Activated CD8-positive, alpha-beta T cell treated with anti-CD3 and anti-CD28 coated beads for 36 hours (primary cell): Measurements from ENCODE around the gene RYK. TPM values are rescaled to one million over a fixed set of nuclear protein-coding genes. Genes with fewer than 3 reads are reported as not detected.
A peak's percentile ranks its signal among the peaks of the same experiment; 100 is the strongest.
"Not testable (repeated sequence)": the region's sequence is repeated elsewhere in the genome, so short reads cannot be mapped to it uniquely, and the experiment has no call there.

Experiments used
- ATAC-seq: fragments of 200-7000 bp; cut with Tn5 transposase; one replicate; pipeline ENCODE4 v1.10.0; 2021; ENCODE audit warnings: mild to moderate bottlenecking, moderate library complexity
- CTCF ChIA-PET: fragments of 350-600 bp; sonication (Branson Sonifier 250); formaldehyde crosslinking; loops from one replicate; lab custom pipeline; 2021; ENCODE audit warnings: antibody characterized with exemption; lab: Charles Lee
- POLR2A ChIA-PET: fragments of 350-600 bp; sonication (Branson Sonifier 250); formaldehyde crosslinking; loops from one replicate; lab custom pipeline; 2021; ENCODE audit warnings: antibody characterized with exemption; lab: Charles Lee
- DNase-seq: peaks from one replicate; pipeline ENCODE4 v3.0.0-alpha.2; 2020
- H3K27ac Mint-ChIP-seq: one replicate; pipeline ENCODE4 v1.8.0; 2021; ENCODE audit warnings: mild to moderate bottlenecking, mixed read lengths
- H3K27me3 Mint-ChIP-seq: one replicate; pipeline ENCODE4 v1.8.0; 2021; ENCODE audit warnings: mixed read lengths
- H3K36me3 Mint-ChIP-seq: one replicate; pipeline ENCODE4 v1.8.0; 2021; ENCODE audit warnings: low read depth, mixed read lengths
- H3K4me1 Mint-ChIP-seq: one replicate; pipeline ENCODE4 v1.8.0; 2021; ENCODE audit warnings: low read depth, mixed read lengths
- H3K4me3 Mint-ChIP-seq: one replicate; pipeline ENCODE4 v1.8.0; 2021; ENCODE audit warnings: mild to moderate bottlenecking, moderate library complexity, mixed read lengths
- H3K9me3 Mint-ChIP-seq: one replicate; pipeline ENCODE4 v1.8.0; 2021; ENCODE audit warnings: mixed read lengths
- intact Hi-C: fragments of 100-400 bp; cut with micrococcal nuclease; formaldehyde crosslinking; loops from one replicate; pipeline ENCODE4 v1.10.0; 2022
- total RNA-seq, 2 experiments: library from RNA; stranded (reverse); gene quantifications; one replicate each; pipeline ENCODE4 v1.2.3, GENCODE V29; 2021
- TF ChIP-seq, protein P1 (sequence below): fragments of 200-600 bp; IDR thresholded peaks from one replicate; pipeline ENCODE4 v1.8.0; 2022; ENCODE audit warnings: antibody characterized with exemption, mild to moderate bottlenecking

Gene RYK
- total RNA-seq, 2 experiments from 2014 or later, result 19.8 to 21.9 TPM

DNA sequence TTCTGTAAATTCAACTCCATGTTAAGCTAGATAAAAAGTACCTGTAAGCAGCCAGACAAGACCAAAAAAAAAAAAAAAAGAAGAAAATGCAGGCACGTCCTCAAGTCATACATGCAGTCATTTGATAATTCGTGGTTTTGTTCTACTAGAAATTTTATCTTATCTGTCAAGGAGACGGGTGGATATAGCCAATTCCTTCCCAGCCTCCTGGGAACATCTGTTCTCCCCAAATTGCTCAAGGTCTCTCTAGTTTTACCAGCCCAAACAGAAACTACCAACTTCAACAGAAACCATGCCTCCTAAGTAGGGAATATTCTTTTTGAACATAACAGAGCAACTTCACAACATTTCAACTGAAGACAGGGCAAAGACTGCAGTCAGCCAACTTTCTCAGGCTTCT lies 19.5 kb downstream of the RYK start:
- Mint-ChIP-seq H3K36me3 (peaks cover 7% of the 10 kb centered on the region), H3K27ac (peak overlapping the region; percentile 79), H3K4me3 (no peak overlapping the region), H3K4me1 (peaks cover 71% of the 10 kb centered on the region), H3K9me3 (peaks cover 2% of the 10 kb centered on the region), H3K27me3 (no peaks in the 10 kb centered on the region)
- POLR2A ChIA-PET, result interaction anchor here (1.3 to 2.0 kb wide), 3 partner anchors 8 to 254 kb away, joined by 3 to 6 read pairs (median 5); partner anchors contain the start of genes ANAPC13 and CEP63
- TF ChIP-seq, protein P1, sequence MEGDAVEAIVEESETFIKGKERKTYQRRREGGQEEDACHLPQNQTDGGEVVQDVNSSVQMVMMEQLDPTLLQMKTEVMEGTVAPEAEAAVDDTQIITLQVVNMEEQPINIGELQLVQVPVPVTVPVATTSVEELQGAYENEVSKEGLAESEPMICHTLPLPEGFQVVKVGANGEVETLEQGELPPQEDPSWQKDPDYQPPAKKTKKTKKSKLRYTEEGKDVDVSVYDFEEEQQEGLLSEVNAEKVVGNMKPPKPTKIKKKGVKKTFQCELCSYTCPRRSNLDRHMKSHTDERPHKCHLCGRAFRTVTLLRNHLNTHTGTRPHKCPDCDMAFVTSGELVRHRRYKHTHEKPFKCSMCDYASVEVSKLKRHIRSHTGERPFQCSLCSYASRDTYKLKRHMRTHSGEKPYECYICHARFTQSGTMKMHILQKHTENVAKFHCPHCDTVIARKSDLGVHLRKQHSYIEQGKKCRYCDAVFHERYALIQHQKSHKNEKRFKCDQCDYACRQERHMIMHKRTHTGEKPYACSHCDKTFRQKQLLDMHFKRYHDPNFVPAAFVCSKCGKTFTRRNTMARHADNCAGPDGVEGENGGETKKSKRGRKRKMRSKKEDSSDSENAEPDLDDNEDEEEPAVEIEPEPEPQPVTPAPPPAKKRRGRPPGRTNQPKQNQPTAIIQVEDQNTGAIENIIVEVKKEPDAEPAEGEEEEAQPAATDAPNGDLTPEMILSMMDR, result no peak
- intact Hi-C loops, result no loop called here
- DNase-seq (no peak), ATAC-seq (no peak)
- CTCF ChIA-PET, result interaction anchor here (1.8 kb wide), 1 partner anchor 18 kb away, joined by 10 read pairs; no protein-coding TSS in a partner anchor

DNA sequence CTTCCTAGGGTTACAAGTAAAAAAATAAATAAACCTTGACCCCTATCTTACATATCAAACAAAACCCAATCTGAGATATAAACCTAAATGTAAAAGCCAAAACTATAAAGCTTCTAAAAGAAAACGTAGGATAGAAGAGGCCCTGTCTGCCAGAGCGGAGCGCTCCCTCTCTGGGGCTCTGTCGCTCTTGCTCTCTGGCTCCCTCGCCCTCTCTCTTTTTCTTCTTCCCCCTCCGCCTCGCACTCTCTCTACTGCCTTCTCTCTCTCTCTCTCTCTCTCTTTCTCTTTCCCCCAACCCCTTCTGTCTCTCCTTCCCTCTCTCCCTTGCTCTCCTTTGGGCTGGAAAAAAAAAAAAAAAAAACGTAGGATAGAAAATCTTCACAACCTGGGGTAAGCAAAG lies 21.6 kb downstream of the RYK start:
- CTCF ChIA-PET, result interaction anchor here (7.0 kb wide), 1 partner anchor 16 kb away, joined by 62 read pairs; no protein-coding TSS in a partner anchor
- intact Hi-C loops, result no loop called here
- no peaks in the 10 kb centered on the region for H3K27me3 Mint-ChIP-seq
- no peak overlapping the region for H3K27ac Mint-ChIP-seq
- DNase-seq (no peak), ATAC-seq (no peak)
- TF ChIP-seq, protein P1, result no peak
- no peak overlapping the region for H3K4me3 Mint-ChIP-seq
- POLR2A ChIA-PET, result interaction anchor here (1.3 kb wide), 1 partner anchor 17 kb away, joined by 3 read pairs; no protein-coding TSS in a partner anchor
- peaks cover 64% of the 10 kb centered on the region for H3K4me1 Mint-ChIP-seq
- peaks cover 5% of the 10 kb centered on the region for H3K36me3 Mint-ChIP-seq
- no peaks in the 10 kb centered on the region for H3K9me3 Mint-ChIP-seq

GRCh38 chr3:134228479-134228878 lies 22.2 kb downstream of the RYK start:
- ChIA-PET POLR2A (interaction anchor here (1.3 kb wide), 1 partner anchor 17 kb away, joined by 3 read pairs; no protein-coding TSS in a partner anchor), CTCF (interaction anchor here (7.0 kb wide), 1 partner anchor 15 kb away, joined by 62 read pairs; no protein-coding TSS in a partner anchor)
- ATAC-seq (no peak), DNase-seq (no peak)
- H3K27me3 Mint-ChIP-seq, result no peaks in the 10 kb centered on the region
- TF ChIP-seq, protein P1, result no peak
- peaks cover 69% of the 10 kb centered on the region for H3K4me1 Mint-ChIP-seq
- H3K9me3 Mint-ChIP-seq, result no peaks in the 10 kb centered on the region
- intact Hi-C loops, result no loop called here
- H3K36me3 Mint-ChIP-seq, result peaks cover 5% of the 10 kb centered on the region
- H3K4me3 Mint-ChIP-seq, result no peak overlapping the region
- H3K27ac Mint-ChIP-seq, result no peak overlapping the region

- Mint-ChIP-seq H3K4me3 (no peak overlapping the region), H3K4me1 (peaks cover 72% of the 10 kb centered on the region), H3K27me3 (no peaks in the 10 kb centered on the region), H3K36me3 (peaks cover 5% of the 10 kb centered on the region), H3K9me3 (no peaks in the 10 kb centered on the region), H3K27ac (no peak overlapping the region)
- ATAC-seq (no peak), DNase-seq (no peak)
- intact Hi-C loops, result no loop called here
- POLR2A ChIA-PET, result interaction anchor here (1.3 kb wide), 1 partner anchor 18 kb away, joined by 3 read pairs; no protein-coding TSS in a partner anchor
- TF ChIP-seq, protein P1, result no peak
- CTCF ChIA-PET, result interaction anchor here (7.0 kb wide), 1 partner anchor 15 kb away, joined by 62 read pairs; no protein-coding TSS in a partner anchor
Observed at GRCh38 chr3:134228035-134228434, 22.6 kb downstream of the RYK start.

DNA sequence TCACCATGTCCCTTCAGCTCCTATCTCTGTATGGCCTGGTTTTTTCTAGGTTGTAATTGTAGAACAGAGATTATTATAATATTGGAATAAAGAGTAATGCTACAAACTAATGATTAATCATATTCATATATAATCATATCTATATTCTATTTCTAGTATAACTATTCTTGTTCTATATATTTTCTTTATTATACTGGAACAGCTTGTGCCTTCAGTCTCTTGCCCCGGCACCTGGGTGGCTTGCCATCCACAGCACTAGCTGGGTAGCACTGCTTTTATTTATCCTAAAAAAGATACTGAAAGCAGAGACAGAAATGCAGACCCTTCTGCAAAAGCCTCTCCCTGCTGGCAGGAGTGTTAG lies 25.9 kb downstream of the RYK start:
- DNase-seq, POLR2A ChIA-PET, H3K4me3 Mint-ChIP-seq, ATAC-seq, H3K27me3 Mint-ChIP-seq, H3K36me3 Mint-ChIP-seq, H3K9me3 Mint-ChIP-seq, intact Hi-C loops, H3K27ac Mint-ChIP-seq: not testable (repeated sequence)
- peaks cover 54% of the 10 kb centered on the region for H3K4me1 Mint-ChIP-seq
- CTCF ChIA-PET, result interaction anchor here (0.9 to 7.0 kb wide), 10 partner anchors 8 to 249 kb away, joined by 3 to 62 read pairs (median 6); no protein-coding TSS in a partner anchor
